Neutrophil (primary cell): ENCODE data around the gene ZBTB42.

ENCODE experiments used
- H3K27ac ChIP-seq: fragments of 200-600 bp; sonication (generic); 2 replicates; pipeline ENCODE4 v1.5.1; 2016; ENCODE audit warnings: mild to moderate bottlenecking, moderate library complexity
- H3K27me3 ChIP-seq: fragments of 200-600 bp; sonication (generic); 2 replicates; pipeline ENCODE4 v1.6.0; 2016; ENCODE audit warnings: mild to moderate bottlenecking
- H3K36me3 ChIP-seq: fragments of 200-600 bp; sonication (generic); 2 replicates; pipeline ENCODE4 v1.5.1; 2017
- H3K4me1 ChIP-seq, 2 experiments: fragments of 200-600 bp in 1 of 2; sonication (generic) in 1 of 2; 1 replicate in 1 of 2; 2 replicates in 1 of 2; pipeline versions ENCODE4 v1.5.1 to v1.6.1; 2013 to 2016; ENCODE audit warnings: low read depth in 1 of 2, low read length in 1 of 2, mild to moderate bottlenecking in 1 of 2, moderate library complexity in 1 of 2; ENCODE audit not compliant: control insufficient read depth in 1 of 2, insufficient read depth in 1 of 2
- H3K4me3 ChIP-seq, 2 experiments: fragments of 200-600 bp in 1 of 2; sonication (generic) in 1 of 2; 1 replicate in 1 of 2; 2 replicates in 1 of 2; pipeline ENCODE4 v1.5.1; 2013 to 2016; ENCODE audit warnings: low read depth in 1 of 2, low read length in 1 of 2, mild to moderate bottlenecking in 1 of 2, moderate library complexity in 1 of 2
- H3K9me3 ChIP-seq: fragments of 200-600 bp; sonication (generic); 2 replicates; pipeline ENCODE4 v1.5.1; 2016
- TF ChIP-seq, protein P1 (sequence below): fragments of 200-600 bp; sonication (generic); IDR thresholded peaks from 2 replicates; pipeline ENCODE4 v1.5.1; 2016; ENCODE audit warnings: antibody characterized with exemption

The ZBTB42 gene

DNA sequence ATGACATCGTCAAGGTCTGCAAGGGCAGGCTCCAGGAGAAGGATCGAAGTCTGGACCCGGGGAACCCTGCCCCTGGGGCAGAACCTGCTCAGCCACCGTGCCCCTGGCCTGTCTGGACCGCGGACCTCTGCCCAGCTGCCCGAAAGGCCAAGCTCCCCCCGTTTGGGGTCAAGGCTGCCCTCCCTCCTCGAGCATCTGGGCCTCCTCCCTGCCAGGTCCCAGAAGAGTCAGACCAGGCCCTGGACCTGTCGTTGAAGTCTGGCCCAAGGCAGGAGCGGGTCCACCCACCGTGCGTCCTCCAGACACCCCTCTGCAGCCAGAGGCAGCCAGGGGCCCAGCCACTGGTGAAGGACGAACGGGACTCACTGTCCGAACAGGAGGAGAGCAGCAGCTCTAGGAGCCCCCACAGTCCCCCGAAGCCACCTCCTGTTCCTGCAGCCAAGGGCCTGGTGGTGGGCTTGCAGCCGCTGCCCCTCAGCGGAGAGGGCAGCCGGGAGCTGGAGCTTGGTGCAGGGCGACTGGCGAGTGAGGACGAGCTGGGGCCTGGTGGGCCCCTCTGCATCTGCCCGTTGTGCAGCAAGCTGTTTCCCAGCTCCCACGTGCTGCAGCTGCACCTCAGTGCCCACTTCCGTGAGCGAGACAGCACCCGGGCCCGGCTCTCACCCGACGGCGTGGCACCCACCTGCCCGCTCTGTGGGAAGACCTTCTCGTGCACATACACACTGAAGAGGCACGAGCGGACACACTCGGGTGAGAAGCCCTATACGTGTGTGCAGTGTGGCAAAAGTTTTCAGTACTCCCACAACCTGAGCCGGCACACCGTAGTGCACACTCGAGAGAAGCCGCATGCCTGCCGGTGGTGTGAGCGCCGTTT lies 856 bp downstream of the ZBTB42 start:
- Histone ChIP-seq H3K36me3 (no peaks in the 10 kb centered on the region), H3K9me3 (no peaks in the 10 kb centered on the region), H3K27ac (no peak overlapping the region), H3K4me3 (peak overlapping the region; percentile 70 to 79), H3K27me3 (peaks cover 64% of the 10 kb centered on the region), H3K4me1 (peaks cover 14 to 21% of the 10 kb centered on the region in 2 experiments)
- TF ChIP-seq, protein P1, sequence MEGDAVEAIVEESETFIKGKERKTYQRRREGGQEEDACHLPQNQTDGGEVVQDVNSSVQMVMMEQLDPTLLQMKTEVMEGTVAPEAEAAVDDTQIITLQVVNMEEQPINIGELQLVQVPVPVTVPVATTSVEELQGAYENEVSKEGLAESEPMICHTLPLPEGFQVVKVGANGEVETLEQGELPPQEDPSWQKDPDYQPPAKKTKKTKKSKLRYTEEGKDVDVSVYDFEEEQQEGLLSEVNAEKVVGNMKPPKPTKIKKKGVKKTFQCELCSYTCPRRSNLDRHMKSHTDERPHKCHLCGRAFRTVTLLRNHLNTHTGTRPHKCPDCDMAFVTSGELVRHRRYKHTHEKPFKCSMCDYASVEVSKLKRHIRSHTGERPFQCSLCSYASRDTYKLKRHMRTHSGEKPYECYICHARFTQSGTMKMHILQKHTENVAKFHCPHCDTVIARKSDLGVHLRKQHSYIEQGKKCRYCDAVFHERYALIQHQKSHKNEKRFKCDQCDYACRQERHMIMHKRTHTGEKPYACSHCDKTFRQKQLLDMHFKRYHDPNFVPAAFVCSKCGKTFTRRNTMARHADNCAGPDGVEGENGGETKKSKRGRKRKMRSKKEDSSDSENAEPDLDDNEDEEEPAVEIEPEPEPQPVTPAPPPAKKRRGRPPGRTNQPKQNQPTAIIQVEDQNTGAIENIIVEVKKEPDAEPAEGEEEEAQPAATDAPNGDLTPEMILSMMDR, result no peak

DNA sequence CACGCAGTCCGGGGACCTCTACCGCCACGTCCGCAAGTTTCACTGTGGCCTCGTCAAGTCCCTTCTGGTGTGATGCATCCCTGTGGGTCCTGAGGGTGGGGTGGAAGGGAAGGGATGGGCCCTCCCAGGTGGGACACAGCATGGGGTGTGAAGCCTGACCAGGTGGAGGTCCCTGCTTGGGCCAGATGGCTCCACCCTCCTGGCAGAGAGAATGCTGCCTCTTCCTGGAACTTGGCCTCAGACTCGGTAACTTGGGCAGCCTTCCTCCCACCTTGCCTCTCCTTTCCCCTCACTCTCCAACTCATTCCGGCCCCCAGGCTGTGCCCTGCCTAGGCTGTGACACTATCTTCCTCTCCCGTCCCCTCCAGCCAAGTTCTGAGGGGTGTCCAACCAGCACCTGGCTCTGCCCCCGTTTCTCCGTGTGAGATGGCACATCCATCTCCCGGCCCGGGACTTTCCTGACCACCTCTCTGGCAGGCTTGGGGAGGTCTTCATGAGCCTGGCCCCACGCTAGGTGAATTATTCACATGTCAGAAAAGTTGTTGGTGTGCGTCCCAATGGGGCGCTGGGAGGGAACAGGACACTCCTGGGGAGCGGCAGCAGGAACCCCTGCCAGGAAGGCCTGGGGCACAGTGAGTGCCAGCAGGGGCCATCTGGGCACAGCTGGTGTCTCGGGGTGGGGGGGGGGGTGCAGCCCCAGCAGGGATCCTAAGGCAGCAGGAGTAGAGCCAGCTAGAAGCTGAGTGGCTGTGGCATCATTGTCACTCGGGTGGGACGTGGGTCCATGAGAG lies 1.7 kb downstream of the ZBTB42 start:
- H3K27ac ChIP-seq, result no peak overlapping the region
- H3K4me1 ChIP-seq, result peaks cover 14 to 21% of the 10 kb centered on the region in 2 experiments
- no peaks in the 10 kb centered on the region for H3K36me3 ChIP-seq
- H3K9me3 ChIP-seq, result no peaks in the 10 kb centered on the region
- H3K4me3 ChIP-seq, result no peak overlapping the region
- TF ChIP-seq, protein P1, result no peak
- H3K27me3 ChIP-seq, result peaks cover 56% of the 10 kb centered on the region

DNA sequence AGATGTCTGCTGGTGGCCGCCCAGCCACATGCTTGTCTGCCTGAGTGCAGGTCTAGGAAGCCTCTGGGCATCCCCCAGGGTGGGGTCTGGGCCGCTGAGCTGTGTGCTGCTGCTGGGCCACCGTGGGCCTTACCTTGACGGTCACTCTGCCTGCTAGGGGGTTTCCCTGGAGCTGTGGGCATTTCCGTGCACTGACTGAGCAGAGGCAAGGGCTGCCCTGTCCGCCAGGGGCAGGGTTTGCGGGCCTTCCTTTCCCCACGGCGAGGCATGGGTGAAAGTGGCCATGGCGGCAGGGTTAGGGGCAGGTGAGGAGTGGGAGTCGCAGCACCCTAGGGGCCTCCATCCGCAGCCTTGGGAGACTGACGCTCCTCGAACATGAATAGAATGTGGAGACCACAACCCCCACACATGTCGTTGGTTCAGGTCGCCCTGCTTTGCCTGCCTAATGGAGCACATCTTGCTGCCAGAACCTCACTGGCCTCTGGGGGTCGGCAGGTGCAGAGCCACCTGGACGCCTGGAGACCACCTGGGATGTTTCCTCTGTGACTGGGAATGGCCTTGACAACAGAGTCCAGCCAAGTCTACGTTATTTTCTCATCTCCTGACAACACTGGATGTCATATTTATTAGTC lies 2.5 kb downstream of the ZBTB42 start:
- Histone ChIP-seq H3K4me1 (peaks cover 14 to 21% of the 10 kb centered on the region in 2 experiments), H3K27me3 (peaks cover 48% of the 10 kb centered on the region), H3K36me3 (no peaks in the 10 kb centered on the region), H3K4me3 (no peak overlapping the region), H3K9me3 (no peaks in the 10 kb centered on the region), H3K27ac (no peak overlapping the region)
- TF ChIP-seq, protein P1, result no peak

DNA sequence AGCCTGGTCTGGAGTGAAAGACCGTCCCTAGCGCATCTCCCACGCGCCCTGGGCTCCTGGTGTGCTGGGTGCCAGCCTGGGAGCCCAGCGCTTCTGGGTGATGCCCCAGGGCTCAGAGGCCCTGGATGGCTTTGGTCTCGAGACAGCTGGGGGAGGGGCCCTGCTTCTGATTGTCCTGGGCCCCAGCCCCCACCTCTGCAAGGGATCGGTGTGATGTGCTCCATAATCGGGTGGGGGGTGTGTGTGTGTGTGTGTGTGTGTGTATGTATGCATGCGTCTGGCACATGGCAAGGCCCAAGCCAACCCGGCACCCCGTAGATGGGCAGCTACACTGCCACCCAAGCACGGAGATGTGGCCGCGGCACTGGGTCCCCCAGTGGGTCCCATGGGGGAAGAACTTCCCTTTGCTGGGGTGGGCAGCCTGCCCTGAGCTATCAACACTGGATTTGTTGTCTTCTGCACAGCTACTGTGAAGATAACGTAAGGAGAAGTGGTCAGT lies 3.1 kb downstream of the ZBTB42 start:
- no peak overlapping the region for H3K4me3 ChIP-seq
- peaks cover 14 to 21% of the 10 kb centered on the region in 2 experiments for H3K4me1 ChIP-seq
- no peak overlapping the region for H3K27ac ChIP-seq
- TF ChIP-seq, protein P1, result no peak
- no peaks in the 10 kb centered on the region for H3K9me3 ChIP-seq
- no peaks in the 10 kb centered on the region for H3K36me3 ChIP-seq
- H3K27me3 ChIP-seq, result peaks cover 42% of the 10 kb centered on the region
